ENCODE measurements around the gene PDE4D. TPM values are rescaled to one million over a fixed set of nuclear protein-coding genes. Genes with fewer than 3 reads are reported as not detected.
A peak's percentile ranks its signal among the peaks of the same experiment; 100 is the strongest.

The PDE4D gene
- total RNA-seq, 2 experiments from 2014 or later, result 75.5 to 80.7 TPM

DNA sequence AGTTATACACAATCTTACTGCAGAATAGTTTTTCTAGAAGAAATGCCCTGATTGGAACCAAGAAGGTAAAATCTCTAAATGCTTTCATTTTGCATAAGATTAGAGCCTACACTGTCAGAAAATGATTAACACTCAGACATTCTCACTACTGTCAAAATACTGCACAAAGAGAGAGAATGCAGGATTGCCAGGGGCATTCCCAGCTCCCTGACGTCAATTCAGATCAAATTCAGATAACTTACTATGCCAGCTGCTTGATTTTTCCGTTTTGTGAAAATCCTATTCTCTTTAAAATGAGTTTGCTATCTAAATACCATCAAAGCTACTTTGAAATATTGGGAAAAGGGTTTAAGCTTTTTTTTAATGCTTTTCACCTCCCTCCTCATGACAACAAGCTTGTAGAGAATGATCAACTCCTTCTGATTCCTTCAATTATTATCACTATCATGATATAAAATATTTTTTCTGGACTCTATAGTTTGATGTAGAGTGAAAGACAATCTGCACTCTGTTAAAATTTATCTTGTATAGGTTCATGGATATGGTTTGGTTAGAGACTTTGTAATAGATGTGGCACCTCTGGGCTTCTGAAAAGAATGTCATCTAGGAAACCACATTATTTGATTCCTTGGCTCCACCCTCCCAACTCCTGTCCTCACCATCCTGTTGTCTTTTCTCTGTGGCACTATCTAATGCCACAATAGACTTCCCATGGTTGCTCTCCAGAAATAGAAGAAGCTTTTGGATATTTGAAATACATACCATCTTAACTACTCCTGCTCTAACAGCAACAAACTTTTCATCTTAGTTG lies 407.7 kb downstream of the PDE4D start:
- Mint-ChIP-seq H3K4me1 (ENCODE audit: low read depth) (peaks cover 10% of the 10 kb centered on the region), H3K36me3 (ENCODE audit: low read depth) (no peaks in the 10 kb centered on the region), H3K27me3 (no peaks in the 10 kb centered on the region), H3K27ac (no peak overlapping the region), H3K4me3 (no peak overlapping the region), H3K9me3 (no peaks in the 10 kb centered on the region)
- ChIA-PET CTCF (interaction anchor here (0.9 kb wide), 1 partner anchor 12 kb away, joined by 3 read pairs; no protein-coding TSS in a partner anchor), POLR2A (no interaction called here)
- ATAC-seq, result no peak
- intact Hi-C loops (cut with micrococcal nuclease), result no loop called here
- no peak for DNase-seq
- TF ChIP-seq, protein P1, sequence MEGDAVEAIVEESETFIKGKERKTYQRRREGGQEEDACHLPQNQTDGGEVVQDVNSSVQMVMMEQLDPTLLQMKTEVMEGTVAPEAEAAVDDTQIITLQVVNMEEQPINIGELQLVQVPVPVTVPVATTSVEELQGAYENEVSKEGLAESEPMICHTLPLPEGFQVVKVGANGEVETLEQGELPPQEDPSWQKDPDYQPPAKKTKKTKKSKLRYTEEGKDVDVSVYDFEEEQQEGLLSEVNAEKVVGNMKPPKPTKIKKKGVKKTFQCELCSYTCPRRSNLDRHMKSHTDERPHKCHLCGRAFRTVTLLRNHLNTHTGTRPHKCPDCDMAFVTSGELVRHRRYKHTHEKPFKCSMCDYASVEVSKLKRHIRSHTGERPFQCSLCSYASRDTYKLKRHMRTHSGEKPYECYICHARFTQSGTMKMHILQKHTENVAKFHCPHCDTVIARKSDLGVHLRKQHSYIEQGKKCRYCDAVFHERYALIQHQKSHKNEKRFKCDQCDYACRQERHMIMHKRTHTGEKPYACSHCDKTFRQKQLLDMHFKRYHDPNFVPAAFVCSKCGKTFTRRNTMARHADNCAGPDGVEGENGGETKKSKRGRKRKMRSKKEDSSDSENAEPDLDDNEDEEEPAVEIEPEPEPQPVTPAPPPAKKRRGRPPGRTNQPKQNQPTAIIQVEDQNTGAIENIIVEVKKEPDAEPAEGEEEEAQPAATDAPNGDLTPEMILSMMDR (IDR thresholded peaks at IDR 0.05), result no peak

GRCh38 chr5:59485107-59485506 lies 408.4 kb downstream of the PDE4D start:
- Mint-ChIP-seq H3K4me3 (no peak overlapping the region), H3K36me3 (ENCODE audit: low read depth) (no peaks in the 10 kb centered on the region), H3K27me3 (no peaks in the 10 kb centered on the region), H3K9me3 (no peaks in the 10 kb centered on the region), H3K27ac (no peak overlapping the region), H3K4me1 (ENCODE audit: low read depth) (peaks cover 10% of the 10 kb centered on the region)
- TF ChIP-seq, protein P1 (IDR thresholded peaks at IDR 0.05), result no peak
- intact Hi-C loops (cut with micrococcal nuclease), result no loop called here
- CTCF ChIA-PET, result no interaction called here
- DNase-seq (no peak), ATAC-seq (no peak)
- POLR2A ChIA-PET, result no interaction called here

GRCh38 chr5:59484618-59485017 lies 408.9 kb downstream of the PDE4D start:
- CTCF ChIA-PET, result no interaction called here
- no peaks in the 10 kb centered on the region for H3K27me3 Mint-ChIP-seq
- H3K27ac Mint-ChIP-seq, result peak overlapping the region; percentile 44
- H3K36me3 Mint-ChIP-seq (ENCODE audit: low read depth), result no peaks in the 10 kb centered on the region
- POLR2A ChIA-PET, result no interaction called here
- no peak overlapping the region for H3K4me3 Mint-ChIP-seq
- TF ChIP-seq, protein P1 (IDR thresholded peaks at IDR 0.05), result no peak
- DNase-seq (no peak), ATAC-seq (peak; percentile 80)
- intact Hi-C loops (cut with micrococcal nuclease), result no loop called here
- H3K4me1 Mint-ChIP-seq (ENCODE audit: low read depth), result peaks cover 10% of the 10 kb centered on the region
- no peaks in the 10 kb centered on the region for H3K9me3 Mint-ChIP-seq

DNA sequence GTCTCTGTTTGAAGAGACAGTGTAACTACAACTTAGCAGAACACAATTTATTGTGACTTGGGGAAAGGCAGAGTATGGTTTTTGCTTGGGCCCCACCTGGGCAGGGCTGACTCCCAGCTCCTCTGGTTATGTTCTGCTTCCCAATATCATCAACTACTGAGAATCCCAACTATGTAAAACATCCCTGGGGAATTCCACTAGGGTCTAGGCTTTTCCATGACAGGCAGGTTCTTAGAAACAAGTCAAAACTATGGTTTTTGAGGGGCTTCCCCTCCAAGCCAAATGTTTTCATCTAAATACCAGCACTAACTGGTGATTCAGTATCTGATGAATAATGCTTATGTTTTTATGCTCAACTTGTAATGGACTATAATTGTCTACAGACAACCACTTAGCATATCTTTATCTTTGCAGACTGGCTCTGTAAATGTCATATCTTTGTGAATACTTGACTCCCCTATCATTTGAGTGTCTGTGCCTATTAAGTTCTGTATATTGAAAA lies 409.5 kb downstream of the PDE4D start:
- POLR2A ChIA-PET, result no interaction called here
- Mint-ChIP-seq H3K36me3 (ENCODE audit: low read depth) (no peaks in the 10 kb centered on the region), H3K27me3 (no peaks in the 10 kb centered on the region), H3K4me1 (ENCODE audit: low read depth) (peaks cover 10% of the 10 kb centered on the region), H3K4me3 (no peak overlapping the region), H3K9me3 (no peaks in the 10 kb centered on the region), H3K27ac (peak overlapping the region; percentile 44)
- ATAC-seq (peak; percentile 79), DNase-seq (peak; percentile 27)
- TF ChIP-seq, protein P1 (IDR thresholded peaks at IDR 0.05), result no peak
- CTCF ChIA-PET, result no interaction called here
- intact Hi-C loops (cut with micrococcal nuclease), result no loop called here

- DNase-seq, result no peak
These were observed 414.4 kb downstream of the PDE4D start for GRCh38 chr5:59479086-59479485.

More at GRCh38 chr5:59479086-59479485, 414.4 kb downstream of the PDE4D start:
- H3K9me3 Mint-ChIP-seq, result no peaks in the 10 kb centered on the region
- CTCF ChIA-PET, result interaction anchor here (0.7 to 0.8 kb wide), 2 partner anchors 18 to 290 kb away, joined by 3 read pairs; no protein-coding TSS in a partner anchor
- POLR2A ChIA-PET, result no interaction called here
- no peak overlapping the region for H3K27ac Mint-ChIP-seq
- H3K27me3 Mint-ChIP-seq, result no peaks in the 10 kb centered on the region
- peaks cover 3% of the 10 kb centered on the region for H3K4me1 Mint-ChIP-seq (ENCODE audit: low read depth)
- TF ChIP-seq, protein P1 (IDR thresholded peaks at IDR 0.05), result no peak
- H3K36me3 Mint-ChIP-seq (ENCODE audit: low read depth), result no peaks in the 10 kb centered on the region
- intact Hi-C loops (cut with micrococcal nuclease), result no loop called here
- H3K4me3 Mint-ChIP-seq, result no peak overlapping the region
- ATAC-seq, result no peak
